SK-N-SH (cell line): ENCODE measurements around the gene GALNT18. TPM values are rescaled to one million over a fixed set of nuclear protein-coding genes. Genes with fewer than 3 reads are reported as not detected.

Source experiments
- CTCF ChIA-PET: fragments of 300-600, 350-600 bp; formaldehyde crosslinking; extraction: SDS; loops from one replicate; lab custom pipeline; 2021; lab: Yijun Ruan, JAX
- POLR2A ChIA-PET: fragments of 350-600 bp; sonication (Branson Sonifier 250); formaldehyde crosslinking; extraction: SDS; loops from one replicate; lab custom pipeline; 2020; ENCODE audit warnings: antibody characterized with exemption, inconsistent platforms; lab: Yijun Ruan, JAX
- DNase-seq: peaks from one replicate; pipeline ENCODE4 v3.0.0; 2012
- H2AFZ ChIP-seq: fragments of 200-600 bp; sonication (generic); 2 replicates; pipeline ENCODE4 v1.8.1; 2016; ENCODE audit warnings: antibody characterized with exemption, mild to moderate bottlenecking, low read depth
- H3F3A ChIP-seq: fragments of 200-600 bp; sonication (generic); replicated peaks from 2 replicates; pipeline ENCODE3; 2016; ENCODE audit warnings: antibody characterized with exemption, mild to moderate bottlenecking; ENCODE audit not compliant: insufficient read depth
- H3K27ac ChIP-seq, 2 experiments: fragments of 200-500 bp in 1 of 2; fragments of 200-600 bp in 1 of 2; sonication (Bioruptor generic) in 1 of 2; sonication (generic), shearing (Covaris generic) in 1 of 2; 2 replicates each; pipeline versions ENCODE4 v1.5.1 to v1.6.1; 2014 to 2016; ENCODE audit warnings: low read depth in 2 of 2, inconsistent platforms in 1 of 2, low read length in 1 of 2, mild to moderate bottlenecking in 1 of 2, mixed read lengths in 1 of 2
- H3K27me3 ChIP-seq: fragments of 200-600 bp; sonication (generic), shearing (Covaris generic); 2 replicates; pipeline ENCODE4 v1.6.1; 2016; ENCODE audit warnings: mixed run types; ENCODE audit not compliant: insufficient read depth
- H3K36me3 ChIP-seq, 2 experiments: fragments of 200-500 bp in 1 of 2; fragments of 200-600 bp in 1 of 2; sonication (Bioruptor generic) in 1 of 2; sonication (generic) in 1 of 2; replicated peaks in 1 of 2; 2 replicates each; pipeline versions ENCODE3 to v1.5.1; 2014 to 2016; ENCODE audit warnings: low read length in 1 of 2, mild to moderate bottlenecking in 1 of 2; ENCODE audit not compliant: insufficient read depth in 2 of 2, control insufficient read depth in 1 of 2
- H3K4me1 ChIP-seq, 2 experiments: fragments of 200-500 bp in 1 of 2; fragments of 200-600 bp in 1 of 2; sonication (Bioruptor generic) in 1 of 2; sonication (generic), shearing (Covaris generic) in 1 of 2; 2 replicates each; pipeline versions ENCODE4 v1.5.1 to v1.6.1; 2014 to 2016; ENCODE audit warnings: low read depth in 1 of 2, low read length in 1 of 2, mixed run types in 1 of 2; ENCODE audit not compliant: insufficient read depth in 2 of 2, control insufficient read depth in 1 of 2
- H3K4me2 ChIP-seq: fragments of 200-600 bp; sonication (generic), shearing (Covaris generic); 2 replicates; pipeline ENCODE4 v1.6.1; 2017; ENCODE audit warnings: mixed run types
- H3K4me3 ChIP-seq, 2 experiments: fragments of 200-500 bp in 1 of 2; fragments of 200-600 bp in 1 of 2; sonication (Bioruptor generic) in 1 of 2; sonication (generic), shearing (Covaris generic) in 1 of 2; 2 replicates each; pipeline versions ENCODE4 v1.5.1 to v1.8.1; 2014 to 2016; ENCODE audit warnings: low read depth in 2 of 2, inconsistent platforms in 1 of 2, low read length in 1 of 2, mild to moderate bottlenecking in 1 of 2, mixed read lengths in 1 of 2, moderate library complexity in 1 of 2
- H3K79me2 ChIP-seq: fragments of 200-600 bp; sonication (generic); 2 replicates; pipeline ENCODE4 v1.8.1; 2017; ENCODE audit warnings: mild to moderate bottlenecking; ENCODE audit not compliant: insufficient read depth
- H3K9ac ChIP-seq: fragments of 200-600 bp; sonication (generic); 2 replicates; pipeline ENCODE4 v1.6.1; 2017; ENCODE audit warnings: mixed run types
- H3K9me2 ChIP-seq: fragments of 200-600 bp; sonication (generic); 2 replicates; pipeline ENCODE4 v1.6.1; 2017; ENCODE audit warnings: mixed run types
- H3K9me3 ChIP-seq: fragments of 200-600 bp; sonication (generic); 2 replicates; pipeline ENCODE4 v1.6.1; 2017; ENCODE audit warnings: mixed run types, mild to moderate bottlenecking, moderate library complexity
- H4K20me1 ChIP-seq: fragments of 200-600 bp; sonication (generic); 2 replicates; pipeline ENCODE4 v1.6.1; 2017; ENCODE audit warnings: mild to moderate bottlenecking, mixed run types; ENCODE audit not compliant: insufficient read depth
- CHD2 ChIP-seq: fragments of 150-350 bp; IDR thresholded peaks from 2 replicates; pipeline ENCODE4 v1.6.1; 2018; ENCODE audit warnings: low read length; ENCODE audit not compliant: partially characterized antibody
- FOSL2 ChIP-seq: IDR thresholded peaks from 2 replicates; pipeline ENCODE4 v1.4.0; 2012; ENCODE audit warnings: low read depth, mild to moderate bottlenecking, moderate library complexity, borderline replicate concordance
- FOXM1 ChIP-seq: IDR thresholded peaks from 2 replicates; pipeline ENCODE4 v1.4.0; 2012; ENCODE audit warnings: low read depth, mild to moderate bottlenecking
- MXI1 ChIP-seq: IDR thresholded peaks from 2 replicates; pipeline ENCODE4 v1.6.1; 2012; ENCODE audit warnings: mild to moderate bottlenecking, low read depth, low read length, improper control_type of control experiment
- NFIC ChIP-seq: IDR thresholded peaks from 2 replicates; pipeline ENCODE4 v1.4.0; 2012; ENCODE audit warnings: borderline replicate concordance
- NRF1 ChIP-seq: IDR thresholded peaks from 2 replicates; pipeline ENCODE4 v1.6.1; 2012; ENCODE audit warnings: low read depth, mild to moderate bottlenecking, low read length
- POLR2AphosphoS5 ChIP-seq: IDR thresholded peaks from 2 replicates; pipeline ENCODE4 v1.6.1; 2012; ENCODE audit warnings: low read depth, low read length
- RAD21 ChIP-seq: IDR thresholded peaks from 2 replicates; pipeline ENCODE4 v1.6.1; 2012; ENCODE audit warnings: mild to moderate bottlenecking, low read length
- RCOR1 ChIP-seq: fragments of 150-350 bp; IDR thresholded peaks from 2 replicates; pipeline ENCODE4 v1.6.1; 2017; ENCODE audit warnings: antibody characterized with exemption, low read length
- RFX5 ChIP-seq: IDR thresholded peaks from 2 replicates; pipeline ENCODE4 v1.6.1; 2012; ENCODE audit warnings: mild to moderate bottlenecking, improper control_type of control experiment, low read length
- TAF1 ChIP-seq: IDR thresholded peaks from 2 replicates; pipeline ENCODE4 v1.6.1; 2012; ENCODE audit warnings: low read depth, mild to moderate bottlenecking, low read length, moderate library complexity, borderline replicate concordance
- WGBS: methylation state at CpG from one replicate; pipeline ENCODE4 v1.1.6; 2017; ENCODE audit warnings: low lambda C conversion rate; 5-methylcytosine and 5-hydroxymethylcytosine counted together
- polyA plus RNA-seq, 3 experiments: library from polyadenylated mRNA; depleted of rRNA; stranded (reverse); fragments of >200 nt; gene quantifications; 2 replicates each; pipeline ENCODE4 v1.2.3, GENCODE V29; 2012
- TF ChIP-seq, protein P1 (sequence below): IDR thresholded peaks from 2 replicates; pipeline ENCODE4 v1.4.0; 2012; ENCODE audit warnings: low read depth, borderline replicate concordance
- TF ChIP-seq, protein P2 (sequence below): IDR thresholded peaks from 2 replicates; pipeline ENCODE4 v1.6.1; 2012; ENCODE audit warnings: mild to moderate bottlenecking, low read depth, low read length, moderate library complexity
- TF ChIP-seq, protein P3 (sequence below): IDR thresholded peaks from 2 replicates; pipeline ENCODE4; 2012
- TF ChIP-seq, protein P4 (sequence below): fragments of 150-350 bp; IDR thresholded peaks from 2 replicates; pipeline ENCODE4 v1.6.1; 2016; ENCODE audit warnings: mild to moderate bottlenecking, low read depth, low read length
- TF ChIP-seq, protein P5 (sequence below): fragments of 150-350 bp; IDR thresholded peaks from 2 replicates; pipeline ENCODE4 v1.6.1; 2017; ENCODE audit warnings: antibody characterized with exemption, low read length, low read depth, borderline replicate concordance
- TF ChIP-seq, protein P6 (sequence below): fragments of 200-600 bp; sonication (generic); IDR thresholded peaks from 2 replicates; pipeline ENCODE4 v1.6.1; 2017; ENCODE audit warnings: antibody characterized with exemption, mild to moderate bottlenecking, moderate library complexity
- TF ChIP-seq, protein P7 (sequence below): IDR thresholded peaks from 2 replicates; pipeline ENCODE4 v1.4.0; 2012; ENCODE audit warnings: low read depth

GALNT18 gene
- polyA plus RNA-seq, 1 of the 3 experiments (the other 2 are of a cell fraction): 0.64 TPM

DNA sequence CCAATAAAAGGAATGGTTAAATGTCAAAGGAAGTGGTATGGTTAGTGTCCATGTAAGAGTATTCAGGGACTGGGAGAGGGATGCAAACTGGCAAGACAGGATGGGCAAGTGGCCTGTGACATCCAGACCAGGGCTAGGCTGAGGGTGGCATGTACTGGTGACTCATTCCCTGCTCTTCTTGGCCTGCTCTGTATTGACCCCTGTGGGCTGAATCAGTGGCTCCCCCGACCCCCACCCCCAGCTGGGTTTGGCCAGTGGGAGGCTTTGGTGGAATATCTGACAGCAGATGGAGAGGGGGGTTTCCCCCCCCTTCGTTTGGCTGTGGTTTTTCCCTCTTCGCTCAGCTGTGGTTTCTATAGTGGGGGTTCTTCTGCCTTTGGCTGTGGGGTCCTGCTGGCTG, 356.5 kb downstream of the GALNT18 start:
- WGBS: 37% methylated on average over 2 of the region's 3 CpGs
- Histone ChIP-seq H4K20me1 (no peaks in the 10 kb centered on the region), H3K4me3 (no peak overlapping the region), H3K27me3 (no peaks in the 10 kb centered on the region), H3F3A (no peaks in the 10 kb centered on the region), H3K9me3 (no peaks in the 10 kb centered on the region), H3K79me2 (no peaks in the 10 kb centered on the region), H3K36me3 (no peaks in the 10 kb centered on the region), H3K9me2 (no peaks in the 10 kb centered on the region), H2AFZ (no peak overlapping the region), H3K9ac (no peak overlapping the region), H3K27ac (no peak overlapping the region), H3K4me2 (no peak overlapping the region), H3K4me1 (peaks cover 0 to 8% of the 10 kb centered on the region in 2 experiments; a peak in 1 of 4 replicates)
- TF ChIP-seq MXI1 (no peak), NRF1 (no peak), RFX5 (no peak), RCOR1 (no peak), RAD21 (no peak), TAF1 (no peak), POLR2AphosphoS5 (no peak), NFIC (no peak), FOSL2 (no peak), CHD2 (no peak), FOXM1 (no peak)
- TF ChIP-seq, protein P1, sequence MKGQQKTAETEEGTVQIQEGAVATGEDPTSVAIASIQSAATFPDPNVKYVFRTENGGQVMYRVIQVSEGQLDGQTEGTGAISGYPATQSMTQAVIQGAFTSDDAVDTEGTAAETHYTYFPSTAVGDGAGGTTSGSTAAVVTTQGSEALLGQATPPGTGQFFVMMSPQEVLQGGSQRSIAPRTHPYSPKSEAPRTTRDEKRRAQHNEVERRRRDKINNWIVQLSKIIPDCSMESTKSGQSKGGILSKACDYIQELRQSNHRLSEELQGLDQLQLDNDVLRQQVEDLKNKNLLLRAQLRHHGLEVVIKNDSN: no peak
- TF ChIP-seq, protein P2, sequence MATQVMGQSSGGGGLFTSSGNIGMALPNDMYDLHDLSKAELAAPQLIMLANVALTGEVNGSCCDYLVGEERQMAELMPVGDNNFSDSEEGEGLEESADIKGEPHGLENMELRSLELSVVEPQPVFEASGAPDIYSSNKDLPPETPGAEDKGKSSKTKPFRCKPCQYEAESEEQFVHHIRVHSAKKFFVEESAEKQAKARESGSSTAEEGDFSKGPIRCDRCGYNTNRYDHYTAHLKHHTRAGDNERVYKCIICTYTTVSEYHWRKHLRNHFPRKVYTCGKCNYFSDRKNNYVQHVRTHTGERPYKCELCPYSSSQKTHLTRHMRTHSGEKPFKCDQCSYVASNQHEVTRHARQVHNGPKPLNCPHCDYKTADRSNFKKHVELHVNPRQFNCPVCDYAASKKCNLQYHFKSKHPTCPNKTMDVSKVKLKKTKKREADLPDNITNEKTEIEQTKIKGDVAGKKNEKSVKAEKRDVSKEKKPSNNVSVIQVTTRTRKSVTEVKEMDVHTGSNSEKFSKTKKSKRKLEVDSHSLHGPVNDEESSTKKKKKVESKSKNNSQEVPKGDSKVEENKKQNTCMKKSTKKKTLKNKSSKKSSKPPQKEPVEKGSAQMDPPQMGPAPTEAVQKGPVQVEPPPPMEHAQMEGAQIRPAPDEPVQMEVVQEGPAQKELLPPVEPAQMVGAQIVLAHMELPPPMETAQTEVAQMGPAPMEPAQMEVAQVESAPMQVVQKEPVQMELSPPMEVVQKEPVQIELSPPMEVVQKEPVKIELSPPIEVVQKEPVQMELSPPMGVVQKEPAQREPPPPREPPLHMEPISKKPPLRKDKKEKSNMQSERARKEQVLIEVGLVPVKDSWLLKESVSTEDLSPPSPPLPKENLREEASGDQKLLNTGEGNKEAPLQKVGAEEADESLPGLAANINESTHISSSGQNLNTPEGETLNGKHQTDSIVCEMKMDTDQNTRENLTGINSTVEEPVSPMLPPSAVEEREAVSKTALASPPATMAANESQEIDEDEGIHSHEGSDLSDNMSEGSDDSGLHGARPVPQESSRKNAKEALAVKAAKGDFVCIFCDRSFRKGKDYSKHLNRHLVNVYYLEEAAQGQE: no peak
- TF ChIP-seq, protein P3, sequence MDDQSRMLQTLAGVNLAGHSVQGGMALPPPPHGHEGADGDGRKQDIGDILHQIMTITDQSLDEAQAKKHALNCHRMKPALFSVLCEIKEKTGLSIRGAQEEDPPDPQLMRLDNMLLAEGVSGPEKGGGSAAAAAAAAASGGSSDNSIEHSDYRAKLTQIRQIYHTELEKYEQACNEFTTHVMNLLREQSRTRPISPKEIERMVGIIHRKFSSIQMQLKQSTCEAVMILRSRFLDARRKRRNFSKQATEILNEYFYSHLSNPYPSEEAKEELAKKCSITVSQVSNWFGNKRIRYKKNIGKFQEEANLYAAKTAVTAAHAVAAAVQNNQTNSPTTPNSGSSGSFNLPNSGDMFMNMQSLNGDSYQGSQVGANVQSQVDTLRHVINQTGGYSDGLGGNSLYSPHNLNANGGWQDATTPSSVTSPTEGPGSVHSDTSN: no peak
- TF ChIP-seq, protein P4, sequence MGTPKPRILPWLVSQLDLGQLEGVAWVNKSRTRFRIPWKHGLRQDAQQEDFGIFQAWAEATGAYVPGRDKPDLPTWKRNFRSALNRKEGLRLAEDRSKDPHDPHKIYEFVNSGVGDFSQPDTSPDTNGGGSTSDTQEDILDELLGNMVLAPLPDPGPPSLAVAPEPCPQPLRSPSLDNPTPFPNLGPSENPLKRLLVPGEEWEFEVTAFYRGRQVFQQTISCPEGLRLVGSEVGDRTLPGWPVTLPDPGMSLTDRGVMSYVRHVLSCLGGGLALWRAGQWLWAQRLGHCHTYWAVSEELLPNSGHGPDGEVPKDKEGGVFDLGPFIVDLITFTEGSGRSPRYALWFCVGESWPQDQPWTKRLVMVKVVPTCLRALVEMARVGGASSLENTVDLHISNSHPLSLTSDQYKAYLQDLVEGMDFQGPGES: no peak
- TF ChIP-seq, protein P5, sequence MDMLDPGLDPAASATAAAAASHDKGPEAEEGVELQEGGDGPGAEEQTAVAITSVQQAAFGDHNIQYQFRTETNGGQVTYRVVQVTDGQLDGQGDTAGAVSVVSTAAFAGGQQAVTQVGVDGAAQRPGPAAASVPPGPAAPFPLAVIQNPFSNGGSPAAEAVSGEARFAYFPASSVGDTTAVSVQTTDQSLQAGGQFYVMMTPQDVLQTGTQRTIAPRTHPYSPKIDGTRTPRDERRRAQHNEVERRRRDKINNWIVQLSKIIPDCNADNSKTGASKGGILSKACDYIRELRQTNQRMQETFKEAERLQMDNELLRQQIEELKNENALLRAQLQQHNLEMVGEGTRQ: no peak
- TF ChIP-seq, protein P6, sequence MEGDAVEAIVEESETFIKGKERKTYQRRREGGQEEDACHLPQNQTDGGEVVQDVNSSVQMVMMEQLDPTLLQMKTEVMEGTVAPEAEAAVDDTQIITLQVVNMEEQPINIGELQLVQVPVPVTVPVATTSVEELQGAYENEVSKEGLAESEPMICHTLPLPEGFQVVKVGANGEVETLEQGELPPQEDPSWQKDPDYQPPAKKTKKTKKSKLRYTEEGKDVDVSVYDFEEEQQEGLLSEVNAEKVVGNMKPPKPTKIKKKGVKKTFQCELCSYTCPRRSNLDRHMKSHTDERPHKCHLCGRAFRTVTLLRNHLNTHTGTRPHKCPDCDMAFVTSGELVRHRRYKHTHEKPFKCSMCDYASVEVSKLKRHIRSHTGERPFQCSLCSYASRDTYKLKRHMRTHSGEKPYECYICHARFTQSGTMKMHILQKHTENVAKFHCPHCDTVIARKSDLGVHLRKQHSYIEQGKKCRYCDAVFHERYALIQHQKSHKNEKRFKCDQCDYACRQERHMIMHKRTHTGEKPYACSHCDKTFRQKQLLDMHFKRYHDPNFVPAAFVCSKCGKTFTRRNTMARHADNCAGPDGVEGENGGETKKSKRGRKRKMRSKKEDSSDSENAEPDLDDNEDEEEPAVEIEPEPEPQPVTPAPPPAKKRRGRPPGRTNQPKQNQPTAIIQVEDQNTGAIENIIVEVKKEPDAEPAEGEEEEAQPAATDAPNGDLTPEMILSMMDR: no peak
- TF ChIP-seq, protein P7, sequence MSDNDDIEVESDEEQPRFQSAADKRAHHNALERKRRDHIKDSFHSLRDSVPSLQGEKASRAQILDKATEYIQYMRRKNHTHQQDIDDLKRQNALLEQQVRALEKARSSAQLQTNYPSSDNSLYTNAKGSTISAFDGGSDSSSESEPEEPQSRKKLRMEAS: no peak
- ChIA-PET POLR2A (no interaction called here), CTCF (no interaction called here)
- no peak for DNase-seq
